IMR-90 (cell line): ENCODE data around the gene DYSF. TPM values are rescaled to one million over a fixed set of nuclear protein-coding genes. Genes with fewer than 3 reads are reported as not detected.

Experiments used
- ATAC-seq: fragments of 200-7000 bp; cut with Tn5 transposase; 2 replicates; pipeline ENCODE4 v1.9.1; 2020; ENCODE audit warnings: low read depth, mild to moderate bottlenecking, moderate library complexity
- BruUV-seq: library from RNA; stranded (reverse); fragments of 400-500 nt; replicated peaks from 2 replicates; lab custom pipeline; 2021; lab: Mats Ljungman, UMichigan
- CTCF ChIA-PET: fragments of 300-600 bp; formaldehyde crosslinking; extraction: SDS; loops from one replicate; lab custom pipeline; 2021; ENCODE audit warnings: antibody characterized with exemption; lab: Yijun Ruan, JAX
- POLR2A ChIA-PET: fragments of 300-600 bp; sonication (Branson Sonifier 250); formaldehyde crosslinking; loops from one replicate; lab custom pipeline; 2022; ENCODE audit warnings: antibody characterized with exemption; ENCODE audit not compliant: unreplicated experiment; lab: Charles Lee
- DNase-seq: peaks from one replicate; pipeline ENCODE4 v3.0.0; 2013
- H2AFZ ChIP-seq: replicated peaks from 2 replicates; pipeline ENCODE3; 2013; ENCODE audit warnings: low read length, mild to moderate bottlenecking; ENCODE audit not compliant: poor library complexity
- H2AK5ac ChIP-seq: 2 replicates; pipeline ENCODE4 v1.6.1; 2013; ENCODE audit warnings: low read depth, low read length, inconsistent platforms
- H2AK9ac ChIP-seq: replicated peaks from 2 replicates; pipeline ENCODE3; 2013; ENCODE audit warnings: mild to moderate bottlenecking, low read depth, low read length, moderate library complexity; ENCODE audit not compliant: poor library complexity
- H2BK120ac ChIP-seq: 2 replicates; pipeline ENCODE4 v1.6.1; 2013; ENCODE audit warnings: low read depth, low read length, inconsistent platforms
- H2BK15ac ChIP-seq: 3 replicates; pipeline ENCODE4 v1.6.1; 2013; ENCODE audit warnings: low read depth, low read length, inconsistent platforms
- H2BK20ac ChIP-seq: 2 replicates; pipeline ENCODE4 v1.6.1; 2013; ENCODE audit warnings: low read depth, mild to moderate bottlenecking, inconsistent platforms, low read length, moderate library complexity
- H2BK5ac ChIP-seq: 2 replicates; pipeline ENCODE4 v1.6.1; 2013; ENCODE audit warnings: mild to moderate bottlenecking, low read depth, low read length, inconsistent platforms; ENCODE audit not compliant: poor library complexity, severe bottlenecking
- H3K14ac ChIP-seq: replicated peaks from 2 replicates; pipeline ENCODE4 v1.6.1; 2013; ENCODE audit warnings: low read depth, low read length, inconsistent platforms
- H3K18ac ChIP-seq: 2 replicates; pipeline ENCODE4 v1.6.1; 2013; ENCODE audit warnings: low read depth, low read length, control low read depth
- H3K23ac ChIP-seq: 2 replicates; pipeline ENCODE4 v1.6.1; 2013; ENCODE audit warnings: low read depth, low read length, inconsistent platforms
- H3K27ac ChIP-seq: 2 replicates; pipeline ENCODE4 v1.5.1; 2013; ENCODE audit warnings: mild to moderate bottlenecking, control low read depth, low read length; ENCODE audit not compliant: insufficient read depth
- H3K27me3 ChIP-seq: 2 replicates; pipeline ENCODE4 v1.6.1; 2013; ENCODE audit warnings: low read length; ENCODE audit not compliant: control insufficient read depth, insufficient read depth
- H3K36me3 ChIP-seq: 2 replicates; pipeline ENCODE4 v1.6.1; 2013; ENCODE audit warnings: low read length, mixed read lengths; ENCODE audit not compliant: control insufficient read depth, insufficient read depth
- H3K4ac ChIP-seq: 2 replicates; pipeline ENCODE4 v1.6.1; 2013; ENCODE audit warnings: low read depth, low read length, inconsistent platforms
- H3K4me1 ChIP-seq: 2 replicates; pipeline ENCODE4 v1.6.1; 2013; ENCODE audit warnings: low read length, mixed read lengths; ENCODE audit not compliant: control insufficient read depth, insufficient read depth
- H3K4me2 ChIP-seq: 2 replicates; pipeline ENCODE4 v1.6.1; 2013; ENCODE audit warnings: low read depth, mild to moderate bottlenecking, control low read depth, low read length, moderate library complexity
- H3K4me3 ChIP-seq: 2 replicates; pipeline ENCODE4 v1.5.1; 2013; ENCODE audit warnings: low read depth, mild to moderate bottlenecking, control low read depth, low read length, moderate library complexity; ENCODE audit not compliant: insufficient read depth
- H3K56ac ChIP-seq: 2 replicates; pipeline ENCODE4 v1.6.1; 2013; ENCODE audit warnings: low read length, inconsistent platforms; ENCODE audit not compliant: insufficient read depth; ENCODE audit errors: extremely low read depth
- H3K79me1 ChIP-seq, 2 experiments: 2 replicates each; pipeline ENCODE4 v1.6.1; 2013; ENCODE audit warnings: low read length in 2 of 2, inconsistent platforms in 1 of 2, low read depth in 1 of 2
- H3K9ac ChIP-seq: 2 replicates; pipeline ENCODE4 v1.6.1; 2013; ENCODE audit warnings: low read depth, low read length, control low read depth
- H3K9me1 ChIP-seq: 2 replicates; pipeline ENCODE4 v1.6.1; 2013; ENCODE audit warnings: low read length, inconsistent platforms; ENCODE audit not compliant: insufficient read depth
- H3K9me3 ChIP-seq: 2 replicates; pipeline ENCODE4 v1.6.1; 2013; ENCODE audit warnings: low read length; ENCODE audit not compliant: control insufficient read depth, insufficient read depth
- H4K20me1 ChIP-seq: 2 replicates; pipeline ENCODE4 v1.6.1; 2013; ENCODE audit warnings: low read length, inconsistent platforms; ENCODE audit not compliant: insufficient read depth
- H4K5ac ChIP-seq: 2 replicates; pipeline ENCODE4 v1.6.1; 2013; ENCODE audit warnings: mild to moderate bottlenecking, low read depth, low read length, control low read depth
- H4K8ac ChIP-seq, 2 experiments: 2 replicates each; pipeline ENCODE4 v1.6.1; 2013; ENCODE audit warnings: low read depth in 2 of 2, low read length in 2 of 2, control low read depth in 1 of 2, inconsistent platforms in 1 of 2
- H4K91ac ChIP-seq: 2 replicates; pipeline ENCODE4 v1.6.1; 2013; ENCODE audit warnings: low read depth, low read length, inconsistent platforms; ENCODE audit not compliant: insufficient read depth
- CEBPB ChIP-seq: IDR thresholded peaks from 2 replicates; pipeline ENCODE4 v1.6.1; 2012; ENCODE audit warnings: low read depth, low read length, improper control_type of control experiment
- FOS ChIP-seq: fragments of 150-350 bp; IDR thresholded peaks from 2 replicates; pipeline ENCODE4 v1.6.1; 2016; ENCODE audit warnings: low read depth, low read length
- MAFK ChIP-seq: IDR thresholded peaks from 2 replicates; pipeline ENCODE4 v1.6.1; 2012; ENCODE audit warnings: low read depth, low read length, improper control_type of control experiment
- NFE2L2 ChIP-seq: fragments of 150-350 bp; IDR thresholded peaks from 2 replicates; pipeline ENCODE4 v1.6.1; 2016; ENCODE audit warnings: low read depth, mild to moderate bottlenecking, low read length
- POLR2A ChIP-seq: IDR thresholded peaks from 2 replicates; pipeline ENCODE4 v1.6.1; 2012; ENCODE audit warnings: mild to moderate bottlenecking, low read depth, low read length
- RAD21 ChIP-seq: IDR thresholded peaks from 2 replicates; pipeline ENCODE4 v1.6.1; 2012; ENCODE audit warnings: low read length, improper control_type of control experiment
- SMC3 ChIP-seq: fragments of 150-350 bp; IDR thresholded peaks from 2 replicates; pipeline ENCODE4 v1.6.1; 2016; ENCODE audit warnings: low read depth, mild to moderate bottlenecking, antibody characterized with exemption, low read length, moderate library complexity
- USF2 ChIP-seq: fragments of 150-350 bp; IDR thresholded peaks from 2 replicates; pipeline ENCODE4 v1.6.1; 2017; ENCODE audit warnings: mild to moderate bottlenecking, antibody characterized with exemption, low read length, low read depth
- WGBS, 2 experiments: methylation state at CpG; one replicate each; pipeline versions ENCODE4 v1.1.5 to v1.1.7; 2013; ENCODE audit warnings: missing lambda C conversion rate in 2 of 2; ENCODE audit not compliant: insufficient read length in 1 of 2; ENCODE audit errors: extremely low coverage in 2 of 2; 5-methylcytosine and 5-hydroxymethylcytosine counted together
- dilution Hi-C: fragments of 300-500 bp; cut with HindIII; formaldehyde crosslinking; loops from one replicate; pipeline ENCODE4 v1.14.3; 2018; ENCODE audit warnings: low sequenced_read_pairs; ENCODE audit not compliant: unreplicated experiment
- in situ Hi-C: fragments of 300-500 bp; cut with MboI; formaldehyde crosslinking; loops from 3 replicates; pipeline ENCODE4 v1.14.3; 2019; ENCODE audit warnings: low sequenced_read_pairs, inconsistent platforms, mixed read lengths
- intact Hi-C: fragments of 100-400 bp; cut with micrococcal nuclease; formaldehyde crosslinking; loops from 2 replicates; pipeline ENCODE4 v1.10.0; 2022
- polyA plus RNA-seq, 3 experiments: library from polyadenylated mRNA; depleted of rRNA; stranded (reverse); fragments of >200 nt; gene quantifications; 2 replicates each; pipeline ENCODE4 v1.2.3, GENCODE V29; 2012; ENCODE audit warnings: low replicate concordance in 1 of 3
- total RNA-seq: library from RNA; depleted of rRNA; stranded (reverse); fragments of >200 nt; gene quantifications from 2 replicates; pipeline ENCODE4 v1.2.3, GENCODE V29; 2012

DYSF gene
- total and polyA plus RNA-seq, 2 of the 4 experiments (the other 2 are of a cell fraction) = 0.09 to 0.18 TPM

- Histone ChIP-seq H4K5ac (no peak overlapping the region), H4K91ac (no peak overlapping the region), H3K9me1 (no peaks in the 10 kb centered on the region), H2AK9ac (no peak overlapping the region), H3K36me3 (no peaks in the 10 kb centered on the region), H3K18ac (no peak overlapping the region), H2BK120ac (no peak overlapping the region), H3K4me3 (no peak overlapping the region), H4K20me1 (no peaks in the 10 kb centered on the region), H3K56ac (no peak overlapping the region), H3K4ac (no peak overlapping the region), H3K9me3 (no peaks in the 10 kb centered on the region), H3K4me2 (no peak overlapping the region), H2AK5ac (no peak overlapping the region), H2AFZ (no peak overlapping the region), H3K4me1 (no peaks in the 10 kb centered on the region), H3K14ac (no peak overlapping the region), H3K23ac (no peak overlapping the region), H2BK20ac (no peak overlapping the region), H3K79me1 (no peaks in the 10 kb centered on the region), H2BK5ac (no peak overlapping the region), H4K8ac (no peak overlapping the region), H2BK15ac (no peak overlapping the region), H3K27me3 (peaks cover 15% of the 10 kb centered on the region), H3K9ac (no peak overlapping the region), H3K27ac (no peak overlapping the region)
- in situ Hi-C loops (no loop called here), dilution Hi-C loops (no loop called here), intact Hi-C loops (no loop called here)
- DNase-seq = no peak
- ATAC-seq = no peak
- no TSS peak for BruUV-seq
- ChIA-PET POLR2A (no interaction called here), CTCF (no interaction called here)
- WGBS, 2 experiments = no CpG with 5 or more reads among the region's 2 CpGs
- TF ChIP-seq FOS = no peak
- TF ChIP-seq RAD21 = no peak
- no peak for TF ChIP-seq CEBPB
- TF ChIP-seq POLR2A = no peak
- TF ChIP-seq SMC3 = no peak
- no peak for TF ChIP-seq NFE2L2
- TF ChIP-seq USF2 = no peak
- TF ChIP-seq MAFK = no peak
These were observed 177.3 kb downstream of the DYSF start for GRCh38 chr2:71630454-71631328.
